ENCODE results near the gene CSK.

The CSK gene

GRCh38 chr15:74843445-74843828 is 61.6 kb downstream of the CSK start:
- peak overlapping the region; percentile 86 for H3K27ac ChIP-seq
- H3K36me3 ChIP-seq (ENCODE audit: control insufficient read depth, insufficient read depth, low read length), result no peaks in the 10 kb centered on the region
- no peaks in the 10 kb centered on the region for H3K27me3 ChIP-seq (ENCODE audit: control insufficient read depth, insufficient read depth, low read length)
- H3K4me2 ChIP-seq (ENCODE audit: low read length), result peak overlapping the region; percentile 65
- H3K4me1 ChIP-seq, result peaks cover 25% of the 10 kb centered on the region
- H3K4me3 ChIP-seq (ENCODE audit: low read depth, low read length), result peak overlapping the region; percentile 32
- H2AFZ ChIP-seq, result peak overlapping the region; percentile 60
- TF ChIP-seq CTCF (IDR thresholded peaks at IDR 0.05), result peak; percentile 7
- H3K79me2 ChIP-seq, result no peaks in the 10 kb centered on the region
- H3K9ac ChIP-seq, result no peak overlapping the region
- no peaks in the 10 kb centered on the region for H3K9me3 ChIP-seq (ENCODE audit: control insufficient read depth, low read length)

GRCh38 chr15:74843891-74844299 is 62.0 kb downstream of the CSK start:
- Histone ChIP-seq H3K9ac (no peak overlapping the region), H3K27me3 (ENCODE audit: control insufficient read depth, insufficient read depth, low read length) (no peaks in the 10 kb centered on the region), H3K4me1 (peaks cover 29% of the 10 kb centered on the region), H3K79me2 (no peaks in the 10 kb centered on the region), H3K36me3 (ENCODE audit: control insufficient read depth, insufficient read depth, low read length) (no peaks in the 10 kb centered on the region), H3K4me3 (ENCODE audit: low read depth, low read length) (no peak overlapping the region), H2AFZ (no peak overlapping the region), H3K4me2 (ENCODE audit: low read length) (peak overlapping the region; percentile 65), H3K27ac (peak overlapping the region; percentile 86), H3K9me3 (ENCODE audit: control insufficient read depth, low read length) (no peaks in the 10 kb centered on the region)
- TF ChIP-seq CTCF (IDR thresholded peaks at IDR 0.05), result no peak

- H3K27me3 ChIP-seq (ENCODE audit: control insufficient read depth, insufficient read depth, low read length), result no peaks in the 10 kb centered on the region
- H3K9ac ChIP-seq, result no peak overlapping the region
- no peaks in the 10 kb centered on the region for H3K79me2 ChIP-seq
- H3K4me2 ChIP-seq (ENCODE audit: low read length), result no peak overlapping the region
- TF ChIP-seq CTCF (IDR thresholded peaks at IDR 0.05), result no peak
- H3K9me3 ChIP-seq (ENCODE audit: control insufficient read depth, low read length), result no peaks in the 10 kb centered on the region
- peak overlapping the region; percentile 86 for H3K27ac ChIP-seq
- H3K4me3 ChIP-seq (ENCODE audit: low read depth, low read length), result no peak overlapping the region
- H2AFZ ChIP-seq, result no peak overlapping the region
- H3K36me3 ChIP-seq (ENCODE audit: control insufficient read depth, insufficient read depth, low read length), result no peaks in the 10 kb centered on the region
- H3K4me1 ChIP-seq, result peaks cover 29% of the 10 kb centered on the region
These were observed 62.7 kb downstream of the CSK start for GRCh38 chr15:74844319-74845207.

- Histone ChIP-seq H3K36me3 (ENCODE audit: control insufficient read depth, insufficient read depth, low read length) (no peaks in the 10 kb centered on the region), H3K4me2 (ENCODE audit: low read length) (no peak overlapping the region), H3K27me3 (ENCODE audit: control insufficient read depth, insufficient read depth, low read length) (no peaks in the 10 kb centered on the region), H3K9me3 (ENCODE audit: control insufficient read depth, low read length) (no peaks in the 10 kb centered on the region), H2AFZ (no peak overlapping the region), H3K9ac (no peak overlapping the region), H3K4me3 (ENCODE audit: low read depth, low read length) (no peak overlapping the region), H3K27ac (peak overlapping the region; percentile 49), H3K4me1 (peaks cover 31% of the 10 kb centered on the region), H3K79me2 (no peaks in the 10 kb centered on the region)
- TF ChIP-seq CTCF (IDR thresholded peaks at IDR 0.05), result no peak
These were observed 63.3 kb downstream of the CSK start for GRCh38 chr15:74845208-74845568.

GRCh38 chr15:74845581-74845980 is 63.7 kb downstream of the CSK start:
- no peaks in the 10 kb centered on the region for H3K27me3 ChIP-seq (ENCODE audit: control insufficient read depth, insufficient read depth, low read length)
- H3K4me3 ChIP-seq (ENCODE audit: low read depth, low read length), result no peak overlapping the region
- H3K9me3 ChIP-seq (ENCODE audit: control insufficient read depth, low read length), result no peaks in the 10 kb centered on the region
- H3K4me2 ChIP-seq (ENCODE audit: low read length), result no peak overlapping the region
- no peak overlapping the region for H2AFZ ChIP-seq
- no peak overlapping the region for H3K9ac ChIP-seq
- H3K79me2 ChIP-seq, result no peaks in the 10 kb centered on the region
- H3K4me1 ChIP-seq, result peaks cover 31% of the 10 kb centered on the region
- no peak for TF ChIP-seq CTCF (IDR thresholded peaks at IDR 0.05)
- H3K36me3 ChIP-seq (ENCODE audit: control insufficient read depth, insufficient read depth, low read length), result no peaks in the 10 kb centered on the region
- peak overlapping the region; percentile 49 for H3K27ac ChIP-seq

Data from parathyroid adenoma (tissue), 2 donors.